ENCODE measurements around the gene ELMO1. TPM values are rescaled to one million over a fixed set of nuclear protein-coding genes. Genes with fewer than 3 reads are reported as not detected.

The ELMO1 gene
- total RNA-seq, 4 donors from 2014 or later = 31.1 to 42.9 (median 38.7) TPM

- no peak overlapping the region for H3K4me3 ChIP-seq
- no peaks in the 10 kb centered on the region for H3K9me3 ChIP-seq
- H3K27me3 ChIP-seq = no peaks in the 10 kb centered on the region
- intact Hi-C loops (cut with DNase I) = no loop called here
- no peak for TF ChIP-seq CTCF (IDR thresholded peaks at IDR 0.05)
- TF ChIP-seq POLR2AphosphoS5 (IDR thresholded peaks at IDR 0.05) = no peak
- no peak for TF ChIP-seq POLR2A (IDR thresholded peaks at IDR 0.05; ENCODE audit: low read depth)
- no peak for TF ChIP-seq EP300 (IDR thresholded peaks at IDR 0.05)
- H3K27ac ChIP-seq (replicated peaks in 1 of 4) = peak overlapping the region in 3 of 4 donors; percentile 5 to 44 (median 6)
- no peaks in the 10 kb centered on the region for H3K36me3 ChIP-seq
- DNase-seq (ENCODE audit: extremely low spot score) = no peak
- WGBS = 68% methylated on average over 10 of the region's 10 CpGs
- peaks cover 11 to 42% (median 12%) of the 10 kb centered on the region in 4 donors for H3K4me1 ChIP-seq
Observed at GRCh38 chr7:37391791-37392672, 56.6 kb downstream of the ELMO1 start.

GRCh38 chr7:37390114-37390513, 58.5 kb downstream of the ELMO1 start:
- H3K27me3 ChIP-seq = no peaks in the 10 kb centered on the region
- 61% methylated on average over 8 of the region's 8 CpGs for WGBS
- peaks cover 16 to 58% (median 19%) of the 10 kb centered on the region in 4 donors for H3K4me1 ChIP-seq
- H3K36me3 ChIP-seq = no peaks in the 10 kb centered on the region
- no peaks in the 10 kb centered on the region for H3K9me3 ChIP-seq
- no peak overlapping the region for H3K4me3 ChIP-seq
- DNase-seq (ENCODE audit: extremely low spot score) = no peak
- intact Hi-C loops (cut with DNase I) = no loop called here
- H3K27ac ChIP-seq (replicated peaks in 1 of 4) = no peak overlapping the region
- no peak for TF ChIP-seq EP300 (IDR thresholded peaks at IDR 0.05)
- TF ChIP-seq CTCF (IDR thresholded peaks at IDR 0.05) = no peak

- peak overlapping the region in 1 of 4 donors; percentile 4 for H3K27ac ChIP-seq (replicated peaks in 1 of 4)
- intact Hi-C loops (cut with DNase I) = no loop called here
- H3K4me3 ChIP-seq = no peak overlapping the region
- H3K4me1 ChIP-seq = peaks cover 16 to 59% (median 19%) of the 10 kb centered on the region in 4 donors
- no peaks in the 10 kb centered on the region for H3K36me3 ChIP-seq
- no peaks in the 10 kb centered on the region for H3K27me3 ChIP-seq
- 80% methylated on average over 4 of the region's 4 CpGs for WGBS
- TF ChIP-seq CTCF (IDR thresholded peaks at IDR 0.05) (no peak), EP300 (IDR thresholded peaks at IDR 0.05) (no peak), POLR2AphosphoS5 (IDR thresholded peaks at IDR 0.05) (no peak), POLR2A (IDR thresholded peaks at IDR 0.05; ENCODE audit: low read depth) (no peak)
- no peak for DNase-seq (ENCODE audit: extremely low spot score)
- H3K9me3 ChIP-seq = no peaks in the 10 kb centered on the region
Observed at GRCh38 chr7:37388811-37389210, 59.9 kb downstream of the ELMO1 start.

- Histone ChIP-seq H3K27me3 (no peaks in the 10 kb centered on the region), H3K9me3 (no peaks in the 10 kb centered on the region), H3K36me3 (no peaks in the 10 kb centered on the region), H3K4me3 (no peak overlapping the region), H3K4me1 (peaks cover 15 to 43% (median 18%) of the 10 kb centered on the region in 4 donors), H3K27ac (replicated peaks in 1 of 4) (peak overlapping the region in 2 of 4 donors; percentile 19 to 23)
- intact Hi-C loops (cut with DNase I) = no loop called here
- DNase-seq (ENCODE audit: extremely low spot score) = no peak
- TF ChIP-seq EP300 (IDR thresholded peaks at IDR 0.05) (no peak), POLR2A (IDR thresholded peaks at IDR 0.05; ENCODE audit: low read depth) (no peak), CTCF (IDR thresholded peaks at IDR 0.05) (no peak), POLR2AphosphoS5 (IDR thresholded peaks at IDR 0.05) (no peak)
- WGBS = 62% methylated on average over 6 of the region's 6 CpGs
Observed at GRCh38 chr7:37385787-37386186, 62.9 kb downstream of the ELMO1 start.
